Subcutaneous adipose tissue (tissue), 4 donors: ENCODE results near the gene TPST2. TPM values are rescaled to one million over a fixed set of nuclear protein-coding genes. Genes with fewer than 3 reads are reported as not detected.

ENCODE experiments used
- CTCF ChIP-seq: fragments of 450-650 bp; IDR thresholded peaks from one replicate; pipeline ENCODE4 v1.5.1; 2016; ENCODE audit warnings: low read depth, mild to moderate bottlenecking, control low read depth, antibody characterized with exemption, moderate library complexity
- total RNA-seq, 4 donors: library from RNA; depleted of rRNA; stranded (reverse); fragments of >200 nt; gene quantifications; one replicate each; pipeline ENCODE4 v1.1.0, GENCODE V29; 2016

Gene TPST2
- total RNA-seq, 4 donors from 2014 or later = 39.1 to 74.6 (median 48.3) TPM

GRCh38 chr22:26555478-26555877 lies 34.5 kb downstream of the TPST2 start:
- no peak for TF ChIP-seq CTCF

GRCh38 chr22:26554956-26555355 lies 35.0 kb downstream of the TPST2 start:
- no peak for TF ChIP-seq CTCF

GRCh38 chr22:26553056-26553752 lies 36.7 kb downstream of the TPST2 start:
- TF ChIP-seq CTCF = no peak

- TF ChIP-seq CTCF = no peak
These were observed 37.5 kb downstream of the TPST2 start for GRCh38 chr22:26552466-26552865.

- TF ChIP-seq CTCF = no peak
These were observed 38.4 kb downstream of the TPST2 start for GRCh38 chr22:26551568-26551967.

- TF ChIP-seq CTCF = no peak
These were observed 39.4 kb downstream of the TPST2 start for GRCh38 chr22:26550498-26551033.

GRCh38 chr22:26549902-26550497 lies 39.9 kb downstream of the TPST2 start:
- TF ChIP-seq CTCF = no peak
